Glutamatergic neuron (in vitro differentiated cells): ENCODE data around the gene COG7. TPM values are rescaled to one million over a fixed set of nuclear protein-coding genes. Genes with fewer than 3 reads are reported as not detected.
A peak's percentile ranks its signal among the peaks of the same experiment; 100 is the strongest.

ENCODE experiments used
- DNase-seq: peaks from one replicate; pipeline ENCODE4 v3.0.0; 2022
- H3K27ac Mint-ChIP-seq: one replicate; pipeline ENCODE4 v1.8.0; 2020; ENCODE audit warnings: mild to moderate bottlenecking, mixed read lengths, inconsistent platforms; ENCODE audit not compliant: unreplicated experiment
- H3K27me3 Mint-ChIP-seq: one replicate; pipeline ENCODE4 v1.8.0; 2020; ENCODE audit warnings: mild to moderate bottlenecking, moderate library complexity, mixed read lengths, inconsistent platforms; ENCODE audit not compliant: unreplicated experiment
- H3K36me3 Mint-ChIP-seq: one replicate; pipeline ENCODE4 v1.8.0; 2020; ENCODE audit warnings: mild to moderate bottlenecking, mixed read lengths, inconsistent platforms; ENCODE audit not compliant: unreplicated experiment
- H3K4me1 Mint-ChIP-seq: one replicate; pipeline ENCODE4 v1.8.0; 2020; ENCODE audit warnings: mild to moderate bottlenecking, low read depth, mixed read lengths, inconsistent platforms; ENCODE audit not compliant: unreplicated experiment
- H3K4me3 Mint-ChIP-seq: one replicate; pipeline ENCODE4 v1.8.0; 2020; ENCODE audit warnings: mild to moderate bottlenecking, mixed read lengths, inconsistent platforms; ENCODE audit not compliant: unreplicated experiment
- H3K9me3 Mint-ChIP-seq: one replicate; pipeline ENCODE4 v1.8.0; 2020; ENCODE audit warnings: mild to moderate bottlenecking, moderate library complexity, mixed read lengths, inconsistent platforms; ENCODE audit not compliant: unreplicated experiment
- long read RNA-seq: library from polyadenylated mRNA; unstranded; transcript quantifications from one replicate; pipeline ENCODE4 v2.0.0, GENCODE V29; 2020; ENCODE audit not compliant: unreplicated experiment
- total RNA-seq: library from RNA; stranded (reverse); fragmentation: NEBNext Ultra II Directional; extraction: Animal tissue kit (Norgen Biotek cat#: 25700); gene quantifications from one replicate; pipeline ENCODE4 v1.2.1, GENCODE V29; 2021; ENCODE audit not compliant: unreplicated experiment
- TF ChIP-seq, protein P1 (sequence below): fragments of 200-600 bp; sonication (generic); IDR thresholded peaks from one replicate; pipeline ENCODE4 v1.5.0; 2021; ENCODE audit not compliant: partially characterized antibody, unreplicated experiment

Gene COG7
- total RNA-seq: 12.7 TPM
- long read RNA-seq, partial matches to known transcripts: 1 of 6 reads
- long read RNA-seq, other reads (novel, unspliced or antisense): 2 of 6 reads

GRCh38 chr16:23452572-23453337 is at the start of gene COG7:
COG7 (minus strand) TSS chr16:23453189; CDS start chr16:23452994, 195 bp downstream.
- Mint-ChIP-seq H3K9me3 (peaks cover 4% of the 10 kb centered on the region), H3K27me3 (no peaks in the 10 kb centered on the region), H3K36me3 (peaks cover 5% of the 10 kb centered on the region), H3K4me3 (peak within 1 kb of the TSS; percentile 94), H3K27ac (peak within 1 kb of the TSS; percentile 80), H3K4me1 (no peaks in the 10 kb centered on the region)
- TF ChIP-seq, protein P1, sequence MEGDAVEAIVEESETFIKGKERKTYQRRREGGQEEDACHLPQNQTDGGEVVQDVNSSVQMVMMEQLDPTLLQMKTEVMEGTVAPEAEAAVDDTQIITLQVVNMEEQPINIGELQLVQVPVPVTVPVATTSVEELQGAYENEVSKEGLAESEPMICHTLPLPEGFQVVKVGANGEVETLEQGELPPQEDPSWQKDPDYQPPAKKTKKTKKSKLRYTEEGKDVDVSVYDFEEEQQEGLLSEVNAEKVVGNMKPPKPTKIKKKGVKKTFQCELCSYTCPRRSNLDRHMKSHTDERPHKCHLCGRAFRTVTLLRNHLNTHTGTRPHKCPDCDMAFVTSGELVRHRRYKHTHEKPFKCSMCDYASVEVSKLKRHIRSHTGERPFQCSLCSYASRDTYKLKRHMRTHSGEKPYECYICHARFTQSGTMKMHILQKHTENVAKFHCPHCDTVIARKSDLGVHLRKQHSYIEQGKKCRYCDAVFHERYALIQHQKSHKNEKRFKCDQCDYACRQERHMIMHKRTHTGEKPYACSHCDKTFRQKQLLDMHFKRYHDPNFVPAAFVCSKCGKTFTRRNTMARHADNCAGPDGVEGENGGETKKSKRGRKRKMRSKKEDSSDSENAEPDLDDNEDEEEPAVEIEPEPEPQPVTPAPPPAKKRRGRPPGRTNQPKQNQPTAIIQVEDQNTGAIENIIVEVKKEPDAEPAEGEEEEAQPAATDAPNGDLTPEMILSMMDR: no peak
- peak; percentile 93 for DNase-seq

GRCh38 chr16:23502466-23502865 is 49.5 kb upstream of the COG7 start:
- peak overlapping the region; percentile 68 for H3K27ac Mint-ChIP-seq
- peaks cover 11% of the 10 kb centered on the region for H3K27me3 Mint-ChIP-seq
- peaks cover 54% of the 10 kb centered on the region for H3K4me1 Mint-ChIP-seq
- peak overlapping the region; percentile 21 for H3K4me3 Mint-ChIP-seq
- DNase-seq: peak; percentile 44
- TF ChIP-seq, protein P1: no peak
- H3K36me3 Mint-ChIP-seq: no peaks in the 10 kb centered on the region
- peaks cover 11% of the 10 kb centered on the region for H3K9me3 Mint-ChIP-seq

- DNase-seq: no peak
- no peak overlapping the region for H3K27ac Mint-ChIP-seq
- H3K27me3 Mint-ChIP-seq: peaks cover 10% of the 10 kb centered on the region
- peaks cover 11% of the 10 kb centered on the region for H3K9me3 Mint-ChIP-seq
- TF ChIP-seq, protein P1: no peak
- peaks cover 53% of the 10 kb centered on the region for H3K4me1 Mint-ChIP-seq
- no peaks in the 10 kb centered on the region for H3K36me3 Mint-ChIP-seq
- peak overlapping the region; percentile 14 for H3K4me3 Mint-ChIP-seq
These were observed 48.3 kb upstream of the COG7 start for GRCh38 chr16:23501291-23501690.

DNA sequence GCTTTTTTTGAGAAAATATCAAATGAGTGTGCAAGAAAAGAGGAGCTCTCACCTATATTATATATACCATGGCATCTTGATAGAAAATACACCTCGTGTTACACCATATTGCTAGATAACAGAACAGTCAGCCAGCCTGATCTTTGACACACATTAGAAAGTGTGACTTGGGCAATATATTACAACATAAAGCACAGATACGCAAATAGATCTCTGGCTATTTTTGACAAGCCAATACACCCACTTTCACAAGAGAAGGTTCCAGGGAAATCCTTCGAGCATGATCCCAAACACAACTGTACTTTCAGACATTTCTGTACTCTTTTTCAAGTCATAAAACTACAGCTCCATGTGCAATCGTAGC is 47.9 kb upstream of the COG7 start:
- H3K9me3 Mint-ChIP-seq: peaks cover 10% of the 10 kb centered on the region

More for the DNA sequence above, 47.9 kb upstream of the COG7 start:
- H3K4me3 Mint-ChIP-seq: peak overlapping the region; percentile 14
- H3K4me1 Mint-ChIP-seq: peaks cover 50% of the 10 kb centered on the region
- DNase-seq: no peak
- TF ChIP-seq, protein P1: no peak
- H3K27ac Mint-ChIP-seq: no peak overlapping the region
- H3K27me3 Mint-ChIP-seq: peaks cover 10% of the 10 kb centered on the region
- H3K36me3 Mint-ChIP-seq: no peaks in the 10 kb centered on the region
